Measurements from ENCODE around the gene TXNDC2. TPM values are rescaled to one million over a fixed set of nuclear protein-coding genes. Genes with fewer than 3 reads are reported as not detected.
A peak's percentile ranks its signal among the peaks of the same experiment; 100 is the strongest.
"Not testable (repeated sequence)": the region's sequence is repeated elsewhere in the genome, so short reads cannot be mapped to it uniquely, and the experiment has no call there.

Gene TXNDC2
- total RNA-seq, 2 donors from 2014 or later: not detected

DNA sequence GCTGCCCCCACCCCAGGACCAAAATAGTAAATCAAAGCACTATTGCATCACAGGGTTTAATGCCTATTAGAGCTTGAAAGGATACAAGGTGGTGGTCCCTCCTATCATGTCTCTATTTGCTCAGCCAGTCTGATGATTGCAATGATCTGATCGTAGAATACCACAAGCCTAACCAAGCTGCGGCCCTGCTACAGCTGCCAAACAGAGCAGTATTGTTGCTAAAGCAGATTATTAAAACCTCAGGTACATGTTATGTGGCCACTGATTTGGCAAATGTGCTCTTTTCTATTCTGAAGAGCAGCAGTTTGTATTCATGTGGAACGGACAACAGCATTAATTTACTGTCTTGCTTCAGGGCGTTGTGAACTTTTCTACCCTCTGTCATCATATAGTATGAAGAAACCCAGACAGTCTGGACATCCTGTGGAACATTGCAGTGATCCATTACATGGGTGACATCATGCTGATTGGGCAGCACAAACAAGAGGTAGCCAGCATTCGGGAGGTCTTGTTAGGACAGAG lies 19.7 kb downstream of the TXNDC2 start:
- peaks cover 22% of the 10 kb centered on the region for H3K27me3 Mint-ChIP-seq
- no peaks in the 10 kb centered on the region for H3K36me3 Mint-ChIP-seq (ENCODE audit: low read depth)
- no peak overlapping the region for H3K27ac Mint-ChIP-seq
- ATAC-seq (replicated peaks): no peak
- H3K4me3 Mint-ChIP-seq: no peak overlapping the region
- peaks cover 4% of the 10 kb centered on the region for H3K9me3 Mint-ChIP-seq
- no peaks in the 10 kb centered on the region for H3K4me1 Mint-ChIP-seq

DNA sequence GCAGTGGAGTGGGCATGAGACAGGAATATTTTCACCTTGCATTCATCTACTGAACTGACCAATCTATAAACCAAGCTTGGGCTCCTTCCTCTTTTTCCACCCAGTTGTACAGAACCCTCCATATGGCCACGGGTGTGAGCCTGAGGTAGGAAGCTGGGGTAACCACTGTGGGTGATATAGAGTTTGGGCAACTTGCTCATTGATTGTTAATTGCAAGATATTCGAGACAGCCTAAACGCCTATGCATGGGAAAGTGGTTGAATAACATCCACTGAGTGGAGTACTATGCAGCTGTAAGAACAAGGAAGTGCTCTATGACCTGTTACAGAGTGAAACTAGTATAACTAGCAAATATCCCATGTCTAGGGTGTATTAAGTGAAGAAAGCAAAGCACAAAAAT lies 20.7 kb downstream of the TXNDC2 start:
- Mint-ChIP-seq H3K4me3 (no peak overlapping the region), H3K36me3 (ENCODE audit: low read depth) (no peaks in the 10 kb centered on the region), H3K4me1 (no peaks in the 10 kb centered on the region), H3K27me3 (peaks cover 22% of the 10 kb centered on the region), H3K27ac (no peak overlapping the region), H3K9me3 (peaks cover 4% of the 10 kb centered on the region)
- no peak for ATAC-seq (replicated peaks)

DNA sequence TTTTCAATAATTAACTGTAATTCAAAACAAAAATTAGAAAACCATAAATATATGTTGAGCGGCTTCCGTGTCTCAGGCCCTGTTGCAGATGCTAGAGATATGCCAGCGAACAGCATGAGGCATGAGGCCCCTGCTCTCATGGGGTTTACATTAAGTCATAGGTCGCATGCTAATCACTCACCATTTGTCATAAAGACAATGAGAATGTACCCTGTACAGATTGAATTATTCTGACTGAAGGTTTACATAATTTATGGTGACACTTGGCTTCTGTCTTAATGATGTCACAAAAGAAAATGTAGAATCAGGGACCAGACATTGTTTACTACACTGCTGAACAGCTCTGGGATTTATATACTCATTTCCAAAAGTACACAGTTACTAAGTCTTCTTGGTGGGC lies 22.1 kb downstream of the TXNDC2 start:
- Mint-ChIP-seq H3K36me3 (ENCODE audit: low read depth) (no peaks in the 10 kb centered on the region), H3K27ac (no peak overlapping the region), H3K4me1 (no peaks in the 10 kb centered on the region), H3K27me3 (peaks cover 19% of the 10 kb centered on the region), H3K9me3 (peaks cover under 1% of the 10 kb centered on the region), H3K4me3 (no peak overlapping the region)
- no peak for ATAC-seq (replicated peaks)

- Mint-ChIP-seq H3K9me3 (no peaks in the 10 kb centered on the region), H3K4me3 (no peak overlapping the region), H3K36me3 (ENCODE audit: low read depth) (peaks cover 3% of the 10 kb centered on the region), H3K27me3 (peaks cover 16% of the 10 kb centered on the region), H3K27ac (no peak overlapping the region), H3K4me1 (no peaks in the 10 kb centered on the region)
- no peak for ATAC-seq (replicated peaks)
Measured at GRCh38 chr18:9910071-9910470, 24.3 kb downstream of the TXNDC2 start.

DNA sequence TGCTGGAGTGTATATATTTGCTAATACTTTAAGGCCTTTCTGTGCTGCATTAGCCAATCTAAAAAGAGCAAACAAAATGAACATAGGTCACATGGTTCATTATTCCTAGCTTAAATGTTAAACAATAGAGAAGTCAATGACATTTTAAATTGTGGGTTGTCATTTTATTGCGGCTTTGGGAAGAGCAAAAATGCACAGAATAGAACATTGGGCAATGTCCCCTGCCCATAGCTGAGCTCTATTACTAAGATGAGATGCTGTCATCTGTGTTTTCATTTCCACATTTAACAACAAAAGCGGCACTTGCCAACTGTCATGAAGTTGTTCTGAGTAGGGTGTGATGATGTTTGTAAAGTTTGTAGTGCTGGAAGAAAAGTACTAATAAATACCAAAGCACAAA lies 24.9 kb downstream of the TXNDC2 start:
- H3K9me3 Mint-ChIP-seq: no peaks in the 10 kb centered on the region
- H3K36me3 Mint-ChIP-seq (ENCODE audit: low read depth): peaks cover 9% of the 10 kb centered on the region
- peaks cover 6% of the 10 kb centered on the region for H3K4me1 Mint-ChIP-seq
- no peak overlapping the region for H3K27ac Mint-ChIP-seq
- no peak overlapping the region for H3K4me3 Mint-ChIP-seq
- no peak for ATAC-seq (replicated peaks)
- H3K27me3 Mint-ChIP-seq: peaks cover 14% of the 10 kb centered on the region

GRCh38 chr18:9911226-9911625 lies 25.5 kb downstream of the TXNDC2 start:
- Mint-ChIP-seq H3K27me3 (peaks cover 9% of the 10 kb centered on the region), H3K27ac (no peak overlapping the region), H3K4me3 (no peak overlapping the region), H3K4me1 (peaks cover 12% of the 10 kb centered on the region), H3K36me3 (ENCODE audit: low read depth) (peaks cover 15% of the 10 kb centered on the region), H3K9me3 (no peaks in the 10 kb centered on the region)
- ATAC-seq (replicated peaks): no peak

DNA sequence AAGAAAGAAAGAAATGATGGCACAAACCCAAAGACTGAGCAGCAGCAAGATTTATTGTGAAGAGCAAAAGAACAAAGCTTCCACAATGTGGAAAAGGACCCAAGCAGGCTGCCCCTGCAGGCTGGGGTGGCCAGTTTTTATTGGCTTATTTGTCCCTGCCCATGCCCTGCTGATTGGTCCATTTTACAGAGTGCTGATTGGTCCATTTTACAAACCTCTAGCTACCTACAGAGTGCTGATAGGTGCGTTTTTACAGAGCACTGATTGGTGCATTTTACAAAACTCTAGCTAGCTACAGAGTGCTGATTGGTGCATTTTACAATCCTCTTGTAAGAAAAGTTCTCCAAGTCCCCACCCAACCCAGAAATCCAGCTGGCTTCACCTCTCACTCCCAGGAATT lies 26.5 kb downstream of the TXNDC2 start:
- H3K4me3 Mint-ChIP-seq; H3K27me3 Mint-ChIP-seq; H3K9me3 Mint-ChIP-seq; ATAC-seq (replicated peaks); H3K27ac Mint-ChIP-seq: not testable (repeated sequence)
- peaks cover 18% of the 10 kb centered on the region for H3K36me3 Mint-ChIP-seq (ENCODE audit: low read depth)
- peaks cover 16% of the 10 kb centered on the region for H3K4me1 Mint-ChIP-seq

DNA sequence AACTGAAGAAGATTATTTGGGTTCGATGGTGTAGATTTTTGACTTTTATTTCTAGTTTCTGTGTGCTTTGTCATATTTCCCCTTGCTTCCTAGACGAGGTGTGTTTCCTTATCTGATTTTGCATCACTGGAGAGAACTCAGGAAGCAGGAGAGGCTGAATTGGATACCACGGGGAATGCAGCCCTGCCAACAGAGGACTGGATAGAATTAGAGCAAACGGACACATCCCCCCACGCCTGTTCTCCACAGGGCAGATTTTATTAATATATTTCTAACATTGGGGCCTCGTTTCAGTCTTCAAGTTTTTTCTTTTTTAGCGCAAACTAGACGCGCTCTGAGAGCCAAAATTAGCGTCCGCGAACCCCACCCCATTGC lies 27.4 kb downstream of the TXNDC2 start:
- ATAC-seq (replicated peaks): no peak
- Mint-ChIP-seq H3K27ac (peak overlapping the region; percentile 80), H3K4me3 (peak overlapping the region; percentile 82)

DNA sequence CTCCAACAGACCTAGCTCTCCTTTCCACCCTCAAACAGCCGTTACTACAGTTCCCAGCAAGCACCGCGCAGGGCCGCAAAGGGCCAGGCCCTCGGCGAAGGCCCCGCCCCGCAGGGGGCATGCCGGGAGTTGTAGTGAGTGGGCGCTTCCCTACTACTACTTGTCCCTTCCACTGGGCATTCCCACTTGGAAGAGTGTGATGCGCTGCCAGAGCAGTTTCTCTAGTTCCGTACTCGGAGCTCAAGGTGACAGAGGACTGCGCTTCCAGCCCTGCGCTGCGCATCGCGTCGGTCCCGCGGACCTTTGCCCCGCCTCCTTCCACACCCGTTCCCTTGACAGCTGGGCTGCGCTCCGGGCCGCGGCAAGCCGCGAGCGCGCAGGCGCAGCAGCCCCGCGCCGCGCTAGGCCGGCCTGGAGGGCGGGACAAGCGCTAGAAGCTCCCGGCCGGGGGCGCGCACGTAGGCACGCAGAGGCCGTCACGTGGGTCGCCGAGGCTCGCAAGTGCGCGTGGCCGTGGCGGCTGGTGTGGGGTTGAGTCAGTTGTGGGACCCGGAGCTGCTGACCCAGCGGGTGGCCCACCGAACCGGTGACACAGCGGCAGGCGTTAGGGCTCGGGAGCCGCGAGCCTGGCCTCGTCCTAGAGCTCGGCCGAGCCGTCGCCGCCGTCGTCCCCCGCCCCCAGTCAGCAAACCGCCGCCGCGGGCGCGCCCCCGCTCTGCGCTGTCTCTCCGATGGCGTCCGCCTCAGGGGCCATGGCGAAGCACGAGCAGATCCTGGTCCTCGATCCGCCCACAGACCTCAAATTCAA lies 28.0 kb downstream of the TXNDC2 start, which contains the start of gene VAPA:
Gene VAPA (plus strand): TSS at position 491 of the 808 bp plus-strand sequence. CDS start 241 bp downstream, at position 732.
- H3K27ac Mint-ChIP-seq: peak within 1 kb of the TSS; percentile 93
- ATAC-seq (replicated peaks): peak; percentile 84

More for the DNA sequence above, 27.4 kb downstream of the TXNDC2 start:
- H3K4me1 Mint-ChIP-seq: peaks cover 16% of the 10 kb centered on the region
- peaks cover 18% of the 10 kb centered on the region for H3K36me3 Mint-ChIP-seq (ENCODE audit: low read depth)
- H3K9me3 Mint-ChIP-seq: no peaks in the 10 kb centered on the region
- peaks cover 6% of the 10 kb centered on the region for H3K27me3 Mint-ChIP-seq

GRCh38 chr18:9914334-9914583 lies 28.5 kb downstream of the TXNDC2 start:
- Mint-ChIP-seq H3K4me3 (peak overlapping the region; percentile 82), H3K4me1 (peaks cover 16% of the 10 kb centered on the region), H3K27ac (no peak overlapping the region), H3K36me3 (ENCODE audit: low read depth) (peaks cover 18% of the 10 kb centered on the region), H3K9me3 (no peaks in the 10 kb centered on the region), H3K27me3 (peaks cover 4% of the 10 kb centered on the region)
- no peak for ATAC-seq (replicated peaks)

More for the DNA sequence above, 28.0 kb downstream of the TXNDC2 start, which contains the start of gene VAPA:
- peak within 1 kb of the TSS; percentile 85 for H3K4me3 Mint-ChIP-seq
- H3K4me1 Mint-ChIP-seq: peaks cover 16% of the 10 kb centered on the region
- peaks cover 6% of the 10 kb centered on the region for H3K27me3 Mint-ChIP-seq
- peaks cover 18% of the 10 kb centered on the region for H3K36me3 Mint-ChIP-seq (ENCODE audit: low read depth)
- no peaks in the 10 kb centered on the region for H3K9me3 Mint-ChIP-seq

DNA sequence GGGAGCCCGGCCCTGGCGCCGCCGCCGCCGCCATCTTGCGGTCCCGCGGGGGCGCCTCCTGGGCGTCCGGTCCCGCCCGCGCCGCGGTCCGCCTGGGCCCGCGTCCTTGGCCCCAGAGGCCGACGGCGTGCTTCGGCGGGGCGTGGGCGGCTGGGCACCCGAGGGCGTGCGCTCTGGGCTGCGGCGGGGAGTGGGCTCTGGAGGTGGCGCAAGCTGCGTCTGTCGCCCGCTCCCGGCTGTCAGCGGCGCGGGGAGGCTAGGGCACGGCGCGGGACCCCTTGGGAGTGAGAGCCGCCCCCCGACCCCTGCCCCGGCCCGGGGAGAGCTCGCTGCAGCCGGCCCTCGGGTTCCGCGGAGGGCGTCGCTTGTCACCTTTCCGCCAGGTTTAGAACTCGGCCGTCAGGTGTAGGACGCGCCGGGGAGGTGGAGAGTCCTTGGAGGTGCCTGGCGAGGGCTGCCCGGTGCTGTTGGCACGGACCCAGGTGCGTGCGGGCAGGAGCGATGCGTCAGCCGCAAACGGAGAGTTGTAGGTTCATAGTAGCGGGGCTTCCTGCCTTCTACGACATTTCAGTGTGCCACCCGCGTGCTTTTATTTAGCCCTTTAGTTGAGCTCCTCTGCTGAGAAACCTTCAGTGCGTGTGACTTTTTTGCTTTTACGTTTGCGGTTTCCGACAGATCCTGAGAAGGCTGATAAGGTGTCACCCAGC lies 29.0 kb downstream of the TXNDC2 start:
- H3K27ac Mint-ChIP-seq: peak overlapping the region; percentile 93
- peaks cover 16% of the 10 kb centered on the region for H3K4me1 Mint-ChIP-seq
- peak; percentile 33 for ATAC-seq (replicated peaks)
- H3K27me3 Mint-ChIP-seq: no peaks in the 10 kb centered on the region
- peak overlapping the region; percentile 85 for H3K4me3 Mint-ChIP-seq
- H3K9me3 Mint-ChIP-seq: no peaks in the 10 kb centered on the region
- H3K36me3 Mint-ChIP-seq (ENCODE audit: low read depth): peaks cover 18% of the 10 kb centered on the region

- Mint-ChIP-seq H3K36me3 (ENCODE audit: low read depth) (peaks cover 18% of the 10 kb centered on the region), H3K9me3 (no peaks in the 10 kb centered on the region), H3K27me3 (no peaks in the 10 kb centered on the region), H3K4me3 (peak overlapping the region; percentile 85), H3K4me1 (peaks cover 16% of the 10 kb centered on the region), H3K27ac (peak overlapping the region; percentile 93)
- no peak for ATAC-seq (replicated peaks)
Measured at GRCh38 chr18:9915291-9916076, 29.7 kb downstream of the TXNDC2 start.

DNA sequence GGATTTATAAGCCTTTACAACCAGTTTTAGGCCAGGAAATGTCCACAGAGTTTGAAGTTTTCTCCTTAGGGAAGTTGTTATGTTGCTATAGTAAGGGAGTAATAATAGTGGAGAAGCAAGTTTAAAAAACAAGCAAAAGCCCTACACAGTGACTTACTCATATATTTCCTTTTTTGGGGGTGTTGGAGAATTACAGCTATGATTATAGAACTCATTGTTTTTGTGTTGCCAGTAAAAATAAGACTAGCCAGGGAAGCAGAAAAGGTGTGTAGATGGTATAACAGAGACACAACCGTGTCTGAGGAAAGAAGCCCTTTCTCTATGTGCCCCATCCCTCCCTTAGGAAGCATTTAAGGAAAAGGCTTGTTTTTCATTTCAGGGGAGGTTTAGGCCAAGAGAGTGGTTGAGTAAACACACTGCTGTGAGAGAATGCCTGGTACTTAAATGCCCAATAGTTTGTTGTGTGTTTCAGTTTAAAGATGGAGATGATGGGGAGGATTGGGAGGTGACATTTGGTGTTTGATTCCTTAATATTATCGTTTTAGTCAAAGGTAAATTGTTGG lies 30.4 kb downstream of the TXNDC2 start:
- H3K4me1 Mint-ChIP-seq: peaks cover 16% of the 10 kb centered on the region
- no peaks in the 10 kb centered on the region for H3K27me3 Mint-ChIP-seq
- H3K4me3 Mint-ChIP-seq: peak overlapping the region; percentile 85
- H3K9me3 Mint-ChIP-seq: no peaks in the 10 kb centered on the region
- peak; percentile 2 for ATAC-seq (replicated peaks)
- H3K27ac Mint-ChIP-seq: peak overlapping the region; percentile 93
- peaks cover 18% of the 10 kb centered on the region for H3K36me3 Mint-ChIP-seq (ENCODE audit: low read depth)

DNA sequence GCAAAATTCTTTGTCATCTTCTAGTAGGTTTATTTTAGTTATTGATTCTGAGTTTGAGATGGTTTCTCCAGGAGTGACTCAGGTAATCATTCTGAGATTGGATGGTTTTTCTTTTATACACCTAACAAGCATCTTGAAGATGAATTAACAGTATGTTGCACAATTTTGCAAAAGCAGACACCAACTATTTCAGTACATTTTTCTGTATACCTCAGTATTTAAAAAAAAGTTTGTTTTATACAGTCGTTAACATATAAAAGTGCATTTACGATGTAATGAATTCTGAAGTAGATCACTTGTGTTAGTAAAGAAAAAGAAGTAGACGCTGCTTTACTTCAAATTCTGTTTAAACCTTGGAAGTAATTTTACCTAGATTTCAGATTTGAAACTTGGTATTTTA lies 31.0 kb downstream of the TXNDC2 start:
- peaks cover 16% of the 10 kb centered on the region for H3K4me1 Mint-ChIP-seq
- no peaks in the 10 kb centered on the region for H3K27me3 Mint-ChIP-seq
- H3K27ac Mint-ChIP-seq: peak overlapping the region; percentile 93
- no peaks in the 10 kb centered on the region for H3K9me3 Mint-ChIP-seq
- peaks cover 18% of the 10 kb centered on the region for H3K36me3 Mint-ChIP-seq (ENCODE audit: low read depth)
- H3K4me3 Mint-ChIP-seq: peak overlapping the region; percentile 85
- no peak for ATAC-seq (replicated peaks)
